Karpas-422 (cell line): ENCODE data around the gene TMEM163. TPM values are rescaled to one million over a fixed set of nuclear protein-coding genes. Genes with fewer than 3 reads are reported as not detected.
"Not testable (repeated sequence)": the region's sequence is repeated elsewhere in the genome, so short reads cannot be mapped to it uniquely, and the experiment has no call there.

Experiments used
- DNase-seq: peaks from one replicate; pipeline ENCODE4 v3.0.0-alpha.2; 2015
- H2AFZ ChIP-seq: fragments of 200-600 bp; sonication (generic); 2 replicates; pipeline ENCODE4 v1.6.1; 2014; ENCODE audit warnings: antibody characterized with exemption, low read length, mixed read lengths
- H3K27ac ChIP-seq: fragments of 200-600 bp; sonication (generic); 2 replicates; pipeline ENCODE4 v1.5.1; 2014; ENCODE audit warnings: mild to moderate bottlenecking, low read length, moderate library complexity
- H3K27me3 ChIP-seq: fragments of 200-600 bp; sonication (generic); 2 replicates; pipeline ENCODE4 v1.6.1; 2014; ENCODE audit warnings: low read length, mixed read lengths
- H3K36me3 ChIP-seq: fragments of 200-600 bp; sonication (generic); 2 replicates; pipeline ENCODE4 v1.6.1; 2014; ENCODE audit warnings: low read length, mixed read lengths; ENCODE audit not compliant: insufficient read depth
- H3K4me1 ChIP-seq: fragments of 200-600 bp; sonication (generic); 2 replicates; pipeline ENCODE4 v1.6.1; 2014; ENCODE audit warnings: mild to moderate bottlenecking, low read length, mixed read lengths
- H3K4me2 ChIP-seq: fragments of 200-600 bp; sonication (generic); 2 replicates; pipeline ENCODE4 v1.6.1; 2014; ENCODE audit warnings: low read length, low read depth, mild to moderate bottlenecking; ENCODE audit not compliant: poor library complexity, severe bottlenecking
- H3K4me3 ChIP-seq: fragments of 200-600 bp; sonication (generic); 2 replicates; pipeline ENCODE4 v1.5.1; 2014; ENCODE audit warnings: mild to moderate bottlenecking, antibody characterized with exemption, low read length, mixed read lengths
- H3K79me2 ChIP-seq: fragments of 200-600 bp; sonication (generic); 2 replicates; pipeline ENCODE4 v1.6.1; 2014; ENCODE audit warnings: mild to moderate bottlenecking, low read length, mixed read lengths
- H3K9ac ChIP-seq: fragments of 200-600 bp; sonication (generic); 2 replicates; pipeline ENCODE4 v1.6.0; 2014; ENCODE audit warnings: low read length
- H3K9me2 ChIP-seq: fragments of 200-600 bp; sonication (generic), shearing (Covaris generic); replicated peaks from 2 replicates; pipeline ENCODE4 v1.6.0; 2014; ENCODE audit warnings: mild to moderate bottlenecking, low read length, moderate library complexity; ENCODE audit not compliant: insufficient read depth
- H3K9me3 ChIP-seq: fragments of 300-700, 200-600 bp; sonication (generic); 2 replicates; pipeline ENCODE4 v1.6.1; 2014; ENCODE audit warnings: low read length, mixed read lengths
- H4K20me1 ChIP-seq: fragments of 200-600 bp; sonication (generic); 2 replicates; pipeline ENCODE4 v1.6.1; 2014; ENCODE audit warnings: mild to moderate bottlenecking, antibody characterized with exemption, low read length, low read depth; ENCODE audit not compliant: insufficient read depth
- total RNA-seq: library from RNA; depleted of rRNA; stranded (reverse); fragments of >200 nt; shearing (Covaris generic); gene quantifications from 2 replicates; pipeline ENCODE4 v1.2.3, GENCODE V29; 2014; ENCODE audit warnings: low replicate concordance

The TMEM163 gene
- total RNA-seq, 1 experiment from 2014 or later = 4.7 TPM

DNA sequence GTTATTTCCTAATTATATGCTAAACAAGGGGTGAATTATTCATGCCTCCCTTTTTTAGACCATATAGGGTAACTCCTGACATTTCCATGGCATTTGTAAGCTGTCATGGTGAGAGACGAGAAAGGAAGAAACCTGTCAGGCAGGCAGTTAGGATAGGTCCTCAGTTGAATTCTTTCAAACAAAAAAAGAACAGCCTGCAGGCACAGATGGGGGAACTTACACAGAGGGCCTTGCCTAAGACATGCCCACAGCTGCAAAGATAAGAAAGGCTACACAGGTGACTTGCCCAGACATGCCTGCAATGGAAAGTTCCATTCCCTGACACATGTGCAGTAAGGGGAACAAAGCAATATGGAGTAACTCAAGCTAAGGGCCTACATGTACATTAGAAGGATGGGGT lies 128.1 kb downstream of the TMEM163 start:
- H3K9ac ChIP-seq = no peak overlapping the region
- no peak overlapping the region for H3K4me2 ChIP-seq
- no peaks in the 10 kb centered on the region for H4K20me1 ChIP-seq
- no peak overlapping the region for H3K27ac ChIP-seq
- H3K9me3 ChIP-seq = no peaks in the 10 kb centered on the region
- H3K36me3 ChIP-seq = no peaks in the 10 kb centered on the region
- no peaks in the 10 kb centered on the region for H3K4me1 ChIP-seq
- DNase-seq = no peak
- no peaks in the 10 kb centered on the region for H3K79me2 ChIP-seq
- no peak overlapping the region for H2AFZ ChIP-seq
- H3K27me3 ChIP-seq = no peaks in the 10 kb centered on the region
- H3K4me3 ChIP-seq = no peak overlapping the region
- no peaks in the 10 kb centered on the region for H3K9me2 ChIP-seq

DNA sequence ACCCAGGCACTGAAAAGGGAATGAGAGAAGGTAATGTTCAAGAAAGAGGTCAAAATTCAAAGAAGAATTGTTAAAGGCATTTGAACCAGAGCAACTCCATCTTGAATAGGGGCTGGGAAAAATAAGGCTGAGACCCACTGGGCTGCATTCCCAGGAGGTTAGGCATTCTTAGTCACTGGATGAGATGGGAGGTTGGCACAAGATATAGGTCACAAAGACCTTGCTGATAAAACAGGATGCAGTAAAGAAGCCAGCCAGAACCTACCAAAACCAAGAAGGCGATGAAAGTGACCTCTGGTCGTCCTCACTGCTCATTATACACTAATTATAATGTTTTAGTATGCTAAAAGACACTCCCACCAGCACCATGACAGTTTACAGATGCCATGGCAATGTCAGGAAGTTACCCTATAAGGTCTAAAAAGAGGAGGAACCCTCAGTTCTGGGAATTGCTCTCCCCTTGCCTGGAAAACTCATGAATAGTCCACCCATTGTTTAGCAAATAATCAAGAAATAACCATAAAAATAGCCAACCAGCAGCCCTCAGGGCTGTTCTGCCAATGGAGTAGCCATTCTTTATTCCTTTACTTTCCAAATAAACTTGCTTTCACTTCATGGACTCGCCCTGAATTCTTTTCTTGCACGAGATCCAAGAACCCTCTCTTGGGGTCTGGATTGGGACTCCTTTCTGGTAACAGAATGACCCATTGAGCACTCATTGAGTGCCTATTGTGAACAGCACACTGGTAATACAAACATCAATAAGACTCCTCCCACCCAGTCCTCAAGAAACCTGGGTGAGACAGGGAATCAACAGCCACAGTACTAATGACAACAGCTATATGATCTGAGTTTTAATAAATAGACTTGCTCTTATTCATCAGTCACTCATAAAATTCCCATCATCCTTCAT lies 129.4 kb downstream of the TMEM163 start:
- H2AFZ ChIP-seq, H3K27ac ChIP-seq, H3K9me3 ChIP-seq, H3K4me3 ChIP-seq, H3K27me3 ChIP-seq, DNase-seq, H3K9ac ChIP-seq, H3K36me3 ChIP-seq, H3K4me2 ChIP-seq, H3K9me2 ChIP-seq, H3K4me1 ChIP-seq, H3K79me2 ChIP-seq, H4K20me1 ChIP-seq: not testable (repeated sequence)

DNA sequence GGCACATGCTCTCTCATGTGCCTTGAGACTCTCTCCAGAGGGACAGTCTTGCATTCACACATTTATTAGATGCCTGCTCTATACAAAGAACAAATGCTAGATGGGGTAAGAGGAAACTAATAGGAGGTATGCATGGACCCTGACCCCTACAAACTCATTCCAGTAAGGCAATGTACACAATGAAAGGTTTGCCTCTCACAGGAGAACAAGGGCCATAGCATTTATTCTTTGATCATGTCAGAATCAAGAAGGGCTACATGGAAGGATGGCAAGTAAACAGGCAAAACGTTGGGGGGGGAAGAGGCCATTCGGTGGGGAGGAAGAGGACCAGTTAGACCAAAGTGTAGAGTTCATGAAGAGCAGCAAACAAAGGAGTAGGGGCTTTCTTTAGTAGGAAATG lies 130.2 kb downstream of the TMEM163 start:
- Histone ChIP-seq H4K20me1 (0 out of 2 replicates have a peak, but pooled peaks cover 6% of the 10 kb centered on the region), H3K79me2 (no peaks in the 10 kb centered on the region), H3K9ac (no peak overlapping the region), H3K4me3 (no peak overlapping the region), H3K27ac (no peak overlapping the region), H3K9me2 (no peaks in the 10 kb centered on the region), H3K27me3 (no peaks in the 10 kb centered on the region), H3K4me2 (no peak overlapping the region), H3K36me3 (no peaks in the 10 kb centered on the region), H3K9me3 (no peaks in the 10 kb centered on the region), H3K4me1 (no peaks in the 10 kb centered on the region), H2AFZ (no peak overlapping the region)
- no peak for DNase-seq

DNA sequence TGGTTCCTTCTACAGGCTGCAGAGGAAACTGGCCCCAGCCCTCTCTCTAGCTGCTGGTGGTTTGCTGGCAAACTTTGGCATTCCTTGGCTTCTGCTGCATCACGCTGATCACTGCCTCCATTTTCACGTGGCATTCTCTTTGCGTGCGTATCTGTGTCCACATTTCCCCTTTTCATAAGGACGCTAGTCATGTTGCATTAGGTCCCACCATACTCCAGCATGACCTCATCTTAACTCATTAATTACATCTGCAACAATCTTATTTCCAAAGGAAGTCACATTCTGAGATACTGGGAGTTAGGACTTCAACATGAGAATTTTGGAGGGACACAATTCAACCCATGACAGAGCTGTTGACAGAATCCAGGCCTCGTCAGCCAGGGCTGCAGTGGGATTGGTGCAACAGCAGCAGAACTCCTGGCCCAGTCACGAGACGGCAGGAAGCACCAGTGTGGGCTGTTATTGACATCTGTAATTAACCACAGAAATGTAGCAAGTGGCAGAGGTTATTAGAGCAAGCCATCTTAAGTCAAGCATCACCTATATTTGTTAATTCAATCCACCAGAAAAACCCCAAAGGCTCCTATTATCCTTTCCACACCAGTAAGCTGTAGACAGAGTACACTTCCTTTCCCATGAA lies 132.4 kb downstream of the TMEM163 start:
- Histone ChIP-seq H3K9me2 (no peaks in the 10 kb centered on the region), H3K9me3 (no peaks in the 10 kb centered on the region), H3K9ac (no peak overlapping the region), H3K4me2 (no peak overlapping the region), H3K79me2 (no peaks in the 10 kb centered on the region), H3K27me3 (no peaks in the 10 kb centered on the region), H3K4me3 (no peak overlapping the region), H3K27ac (no peak overlapping the region), H3K36me3 (no peaks in the 10 kb centered on the region), H4K20me1 (0 out of 2 replicates have a peak, but pooled peaks cover 7% of the 10 kb centered on the region), H2AFZ (no peak overlapping the region), H3K4me1 (peaks cover 6% of the 10 kb centered on the region; the same call in 1 of the 2 replicates)
- no peak for DNase-seq

DNA sequence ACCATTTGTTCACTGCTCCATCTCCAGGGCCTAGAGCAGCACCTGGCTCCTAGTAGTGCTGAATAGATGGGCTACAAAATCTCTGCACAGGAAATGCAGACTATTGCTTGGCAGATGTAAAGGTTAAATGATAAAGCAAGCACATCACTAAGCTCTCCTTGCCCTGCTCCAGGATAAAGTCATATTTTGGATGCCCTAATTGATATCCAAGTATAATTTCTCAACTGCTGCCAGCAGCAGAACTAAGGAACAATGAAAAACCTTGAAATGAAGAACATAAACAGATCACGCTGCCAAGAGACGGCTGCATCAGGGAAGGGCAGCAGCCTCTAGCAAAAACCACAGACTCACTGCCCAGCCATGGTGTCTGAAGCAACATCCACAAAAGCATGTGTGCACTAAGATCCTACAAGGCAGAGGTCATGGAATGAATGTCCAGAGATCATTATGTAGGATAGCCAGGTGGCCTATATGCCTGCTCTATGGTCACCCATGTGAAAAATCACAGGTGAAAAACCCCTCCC lies 134.7 kb downstream of the TMEM163 start:
- H3K9ac ChIP-seq = no peak overlapping the region

DNA sequence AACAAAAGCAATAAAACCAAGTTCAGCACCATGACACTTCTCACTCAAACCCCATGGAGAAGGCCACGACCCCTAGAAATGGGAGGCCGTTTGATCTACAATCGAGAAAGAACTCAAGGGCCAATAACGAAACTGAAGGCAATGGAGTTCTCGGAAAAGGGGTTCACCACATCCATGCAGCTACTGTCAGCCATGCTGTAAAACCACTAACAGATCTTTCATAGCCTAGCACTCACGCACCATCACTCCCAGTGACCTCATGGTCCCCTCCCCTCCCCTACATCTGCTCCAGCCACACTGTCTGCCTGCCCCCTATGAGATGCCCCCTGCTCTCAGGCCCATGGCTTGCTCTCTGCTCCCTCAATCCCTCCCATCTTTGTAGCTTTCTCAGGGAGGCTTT lies 135.3 kb downstream of the TMEM163 start:
- no peak overlapping the region for H3K9ac ChIP-seq
- H3K4me3 ChIP-seq = no peak overlapping the region
- H3K79me2 ChIP-seq = no peaks in the 10 kb centered on the region
- H3K4me2 ChIP-seq = no peak overlapping the region
- H3K9me3 ChIP-seq = no peaks in the 10 kb centered on the region
- H3K27ac ChIP-seq = no peak overlapping the region
- H3K27me3 ChIP-seq = no peaks in the 10 kb centered on the region
- no peaks in the 10 kb centered on the region for H3K9me2 ChIP-seq
- DNase-seq = no peak
- H2AFZ ChIP-seq = no peak overlapping the region
- 0 out of 2 replicates have a peak, but pooled peaks cover 7% of the 10 kb centered on the region for H4K20me1 ChIP-seq
- H3K4me1 ChIP-seq = peaks cover 6% of the 10 kb centered on the region; the same call in 1 of the 2 replicates
- H3K36me3 ChIP-seq = no peaks in the 10 kb centered on the region

More for the DNA sequence above, 134.7 kb downstream of the TMEM163 start:
- Histone ChIP-seq H3K27ac (no peak overlapping the region), H2AFZ (no peak overlapping the region), H3K36me3 (no peaks in the 10 kb centered on the region), H3K9me3 (no peaks in the 10 kb centered on the region), H3K27me3 (no peaks in the 10 kb centered on the region), H3K79me2 (no peaks in the 10 kb centered on the region), H3K4me1 (peaks cover 6% of the 10 kb centered on the region; the same call in 1 of the 2 replicates), H4K20me1 (0 out of 2 replicates have a peak, but pooled peaks cover 7% of the 10 kb centered on the region), H3K9me2 (no peaks in the 10 kb centered on the region), H3K4me3 (no peak overlapping the region), H3K4me2 (no peak overlapping the region)
- DNase-seq = no peak

DNA sequence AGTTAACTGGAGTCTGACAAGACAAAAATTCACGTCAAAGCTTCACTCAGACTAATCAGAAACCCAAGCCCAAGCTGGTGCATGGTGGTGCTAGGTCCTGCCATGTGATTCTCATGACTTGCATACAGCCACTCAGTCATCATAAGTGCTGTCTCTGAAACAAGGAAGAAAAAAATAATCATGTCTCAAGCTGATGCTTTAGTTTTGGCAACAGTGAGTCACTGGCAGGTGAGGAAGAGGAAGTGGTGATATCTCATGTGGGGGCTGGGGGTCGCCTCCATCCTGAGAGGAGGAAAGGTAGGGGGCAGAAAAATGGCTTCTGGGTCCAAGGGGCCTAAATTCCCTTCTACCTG lies 136.3 kb downstream of the TMEM163 start:
- DNase-seq = no peak
- Histone ChIP-seq H3K27ac (no peak overlapping the region), H3K9me2 (no peaks in the 10 kb centered on the region), H3K27me3 (no peaks in the 10 kb centered on the region), H3K4me2 (no peak overlapping the region), H3K9ac (no peak overlapping the region), H3K4me1 (peaks cover 6% of the 10 kb centered on the region; the same call in 1 of the 2 replicates), H2AFZ (no peak overlapping the region), H3K9me3 (no peaks in the 10 kb centered on the region), H3K4me3 (no peak overlapping the region), H3K36me3 (no peaks in the 10 kb centered on the region), H4K20me1 (0 out of 2 replicates have a peak, but pooled peaks cover 7% of the 10 kb centered on the region), H3K79me2 (no peaks in the 10 kb centered on the region)

DNA sequence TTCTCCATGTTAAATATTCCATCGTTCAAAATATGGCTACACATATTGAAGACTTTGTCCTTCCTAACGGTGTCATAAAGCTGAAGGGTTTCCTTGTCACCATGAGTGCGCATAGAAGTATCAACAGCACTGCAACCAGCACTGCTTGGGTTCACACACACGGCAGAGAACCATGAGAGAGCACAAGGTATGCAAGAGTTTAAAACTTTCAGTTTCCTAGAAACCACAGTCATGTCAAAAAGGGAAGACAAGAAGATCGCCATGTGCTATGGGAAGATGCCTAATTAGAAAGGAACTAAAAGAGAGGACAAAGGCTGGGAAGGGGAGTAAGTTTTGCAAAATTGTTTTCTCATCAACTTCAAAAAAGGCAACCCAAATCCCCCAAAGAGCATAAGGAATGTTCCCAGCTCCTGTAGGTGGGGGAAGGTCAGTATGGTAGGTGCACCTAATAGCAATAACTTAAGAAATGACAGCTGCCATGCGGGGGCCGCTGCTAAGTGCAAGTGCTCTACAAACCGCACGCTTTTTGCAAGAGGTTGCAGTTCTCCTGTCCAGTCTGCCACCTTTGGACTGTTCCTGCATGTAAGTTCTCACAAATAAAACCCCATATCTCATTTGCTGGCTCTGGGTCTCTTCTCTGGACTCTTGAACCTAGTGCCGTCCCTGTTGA lies 136.8 kb downstream of the TMEM163 start:
- Histone ChIP-seq H3K9ac (no peak overlapping the region), H4K20me1 (0 out of 2 replicates have a peak, but pooled peaks cover 7% of the 10 kb centered on the region), H3K27me3 (no peaks in the 10 kb centered on the region), H3K36me3 (no peaks in the 10 kb centered on the region), H3K9me3 (no peaks in the 10 kb centered on the region), H3K4me1 (peaks cover 6% of the 10 kb centered on the region; the same call in 1 of the 2 replicates), H3K9me2 (no peaks in the 10 kb centered on the region), H3K4me2 (no peak overlapping the region), H3K27ac (no peak overlapping the region), H2AFZ (no peak overlapping the region), H3K79me2 (no peaks in the 10 kb centered on the region), H3K4me3 (no peak overlapping the region)
- DNase-seq = no peak
